ENCODE measurements around the gene COL13A1.

GRCh38 chr10:69979174-69979573 is 177.5 kb downstream of the COL13A1 start:
- TF ChIP-seq POLR2A (IDR thresholded peaks at IDR 0.05) (no peak), EP300 (IDR thresholded peaks at IDR 0.05) (no peak), POLR2AphosphoS5 (IDR thresholded peaks at IDR 0.05) (no peak)
- TF ChIP-seq, protein P1, sequence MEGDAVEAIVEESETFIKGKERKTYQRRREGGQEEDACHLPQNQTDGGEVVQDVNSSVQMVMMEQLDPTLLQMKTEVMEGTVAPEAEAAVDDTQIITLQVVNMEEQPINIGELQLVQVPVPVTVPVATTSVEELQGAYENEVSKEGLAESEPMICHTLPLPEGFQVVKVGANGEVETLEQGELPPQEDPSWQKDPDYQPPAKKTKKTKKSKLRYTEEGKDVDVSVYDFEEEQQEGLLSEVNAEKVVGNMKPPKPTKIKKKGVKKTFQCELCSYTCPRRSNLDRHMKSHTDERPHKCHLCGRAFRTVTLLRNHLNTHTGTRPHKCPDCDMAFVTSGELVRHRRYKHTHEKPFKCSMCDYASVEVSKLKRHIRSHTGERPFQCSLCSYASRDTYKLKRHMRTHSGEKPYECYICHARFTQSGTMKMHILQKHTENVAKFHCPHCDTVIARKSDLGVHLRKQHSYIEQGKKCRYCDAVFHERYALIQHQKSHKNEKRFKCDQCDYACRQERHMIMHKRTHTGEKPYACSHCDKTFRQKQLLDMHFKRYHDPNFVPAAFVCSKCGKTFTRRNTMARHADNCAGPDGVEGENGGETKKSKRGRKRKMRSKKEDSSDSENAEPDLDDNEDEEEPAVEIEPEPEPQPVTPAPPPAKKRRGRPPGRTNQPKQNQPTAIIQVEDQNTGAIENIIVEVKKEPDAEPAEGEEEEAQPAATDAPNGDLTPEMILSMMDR (IDR thresholded peaks at IDR 0.05): no peak
